HUES6 (cell line): Measurements from ENCODE around the gene OR2AE1.
"Not testable (repeated sequence)": the region's sequence is repeated elsewhere in the genome, so short reads cannot be mapped to it uniquely, and the experiment has no call there.

Source experiments
- H3K27ac ChIP-seq: 2 replicates; pipeline ENCODE4 v1.7.0; 2013; ENCODE audit warnings: low read depth, mild to moderate bottlenecking, low read length, inconsistent platforms
- H3K27me3 ChIP-seq: 2 replicates; pipeline ENCODE4 v1.6.1; 2013; ENCODE audit warnings: low read length; ENCODE audit not compliant: control insufficient read depth, insufficient read depth
- H3K36me3 ChIP-seq: 2 replicates; pipeline ENCODE4 v1.6.1; 2013; ENCODE audit warnings: low read length; ENCODE audit not compliant: control insufficient read depth, insufficient read depth
- H3K4me1 ChIP-seq: 2 replicates; pipeline ENCODE4 v1.6.1; 2013; ENCODE audit warnings: low read length; ENCODE audit not compliant: control insufficient read depth, insufficient read depth
- H3K4me3 ChIP-seq: 2 replicates; pipeline ENCODE4 v1.5.1; 2013; ENCODE audit warnings: low read depth, low read length
- H3K9ac ChIP-seq: one replicate; pipeline ENCODE4 v1.6.1; 2013; ENCODE audit warnings: mild to moderate bottlenecking, low read length
- H3K9me3 ChIP-seq: 2 replicates; pipeline ENCODE4 v1.6.1; 2013; ENCODE audit warnings: low read depth, low read length; ENCODE audit not compliant: control insufficient read depth, insufficient read depth

OR2AE1 gene

GRCh38 chr7:99898023-99898357 is 21.2 kb upstream of the OR2AE1 start:
- Histone ChIP-seq H3K27ac (no peak overlapping the region), H3K9me3 (no peaks in the 10 kb centered on the region), H3K4me3 (no peak overlapping the region), H3K9ac (no peak overlapping the region), H3K4me1 (no peaks in the 10 kb centered on the region), H3K27me3 (no peaks in the 10 kb centered on the region), H3K36me3 (peaks cover 3% of the 10 kb centered on the region; the same call in 1 of the 2 replicates)

- no peaks in the 10 kb centered on the region for H3K27me3 ChIP-seq
- H3K4me1 ChIP-seq = no peaks in the 10 kb centered on the region
- no peaks in the 10 kb centered on the region for H3K9me3 ChIP-seq
- H3K36me3 ChIP-seq = peaks cover 3% of the 10 kb centered on the region; the same call in 1 of the 2 replicates
- no peak overlapping the region for H3K27ac ChIP-seq
- no peak overlapping the region for H3K4me3 ChIP-seq
- H3K9ac ChIP-seq = no peak overlapping the region
Measured at GRCh38 chr7:99897322-99898022, 20.6 kb upstream of the OR2AE1 start.

- H3K4me3 ChIP-seq = no peak overlapping the region
Measured at GRCh38 chr7:99894738-99895137, 17.9 kb upstream of the OR2AE1 start.

DNA sequence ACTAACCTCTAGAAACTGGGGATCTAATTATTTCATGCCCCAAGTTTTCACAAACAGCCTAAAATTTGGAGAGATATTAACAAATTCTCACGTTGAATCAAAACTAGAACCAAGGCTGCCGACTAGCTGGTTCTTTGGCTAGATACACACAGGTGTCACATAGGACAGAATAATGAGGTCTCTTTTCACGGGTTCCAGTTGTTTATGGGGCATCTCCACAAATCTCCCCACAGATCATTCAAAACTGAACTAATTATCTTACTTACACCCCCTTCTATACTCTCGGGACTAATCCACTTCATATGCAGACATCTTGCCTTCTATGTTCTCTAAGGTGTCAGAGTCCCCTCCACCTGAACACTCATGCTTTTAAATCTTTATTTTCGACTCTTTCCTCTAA is 16.4 kb upstream of the OR2AE1 start:
- H3K4me1 ChIP-seq = no peaks in the 10 kb centered on the region
- H3K27ac ChIP-seq = no peak overlapping the region
- H3K36me3 ChIP-seq = no peaks in the 10 kb centered on the region
- no peak overlapping the region for H3K4me3 ChIP-seq
- H3K9ac ChIP-seq = no peak overlapping the region
- H3K27me3 ChIP-seq = no peaks in the 10 kb centered on the region
- peaks cover 12% of the 10 kb centered on the region for H3K9me3 ChIP-seq

More at GRCh38 chr7:99894738-99895137, 17.9 kb upstream of the OR2AE1 start:
- Histone ChIP-seq H3K27me3 (no peaks in the 10 kb centered on the region), H3K4me1 (no peaks in the 10 kb centered on the region), H3K9me3 (peaks cover 8% of the 10 kb centered on the region), H3K9ac (no peak overlapping the region), H3K36me3 (no peaks in the 10 kb centered on the region), H3K27ac (no peak overlapping the region)

DNA sequence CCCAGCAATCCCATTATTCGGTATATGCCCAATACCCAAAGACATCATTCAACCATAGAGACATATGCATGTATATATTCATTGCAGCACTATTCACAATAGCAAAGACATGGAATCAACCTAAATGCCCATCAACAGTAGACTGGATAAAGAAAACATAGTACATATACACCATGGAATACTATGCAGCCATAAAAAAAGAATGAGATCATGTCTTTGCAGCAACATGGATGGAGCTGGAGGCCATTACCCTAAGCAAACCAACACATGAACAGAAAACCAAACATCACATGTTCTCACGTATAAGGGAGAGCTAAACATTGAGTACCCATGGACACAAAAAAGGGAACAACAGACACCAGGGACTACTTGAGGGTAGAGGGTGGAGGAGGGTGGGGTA is 13.5 kb upstream of the OR2AE1 start:
- not testable (repeated sequence) for H3K9ac ChIP-seq, H3K27ac ChIP-seq, H3K4me1 ChIP-seq, H3K36me3 ChIP-seq, H3K27me3 ChIP-seq, H3K4me3 ChIP-seq
- H3K9me3 ChIP-seq = peaks cover 14% of the 10 kb centered on the region

GRCh38 chr7:99888366-99888765 is 11.5 kb upstream of the OR2AE1 start:
- not testable (repeated sequence) for H3K27me3 ChIP-seq

DNA sequence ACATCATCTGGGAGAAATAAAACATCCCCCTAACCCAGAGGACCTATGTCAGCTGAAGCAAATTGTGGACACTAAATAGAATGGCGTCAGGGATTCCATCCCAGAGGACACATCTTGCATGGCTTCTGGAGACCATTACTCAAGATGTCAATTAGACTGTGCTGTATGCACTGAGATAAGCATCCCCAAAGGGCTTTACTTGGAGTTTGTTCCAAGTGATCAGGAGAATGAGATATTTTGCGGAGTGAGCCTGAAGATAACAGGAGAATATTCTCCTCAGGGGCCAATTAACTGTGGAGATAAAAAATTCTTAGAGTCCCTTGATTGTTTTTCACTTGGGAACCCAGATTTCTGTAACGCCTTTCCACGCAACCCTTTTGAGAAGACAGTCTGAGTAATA is 4.5 kb upstream of the OR2AE1 start:
- Histone ChIP-seq H3K27ac (no peak overlapping the region), H3K9me3 (no peaks in the 10 kb centered on the region), H3K4me1 (no peaks in the 10 kb centered on the region), H3K27me3 (no peaks in the 10 kb centered on the region), H3K9ac (no peak overlapping the region), H3K4me3 (no peak overlapping the region), H3K36me3 (no peaks in the 10 kb centered on the region)

More at GRCh38 chr7:99888366-99888765, 11.5 kb upstream of the OR2AE1 start:
- not testable (repeated sequence) for H3K36me3 ChIP-seq, H3K9ac ChIP-seq, H3K27ac ChIP-seq, H3K4me1 ChIP-seq, H3K4me3 ChIP-seq
- peaks cover 14% of the 10 kb centered on the region for H3K9me3 ChIP-seq

- Histone ChIP-seq H3K4me3 (no peak overlapping the region), H3K9me3 (no peaks in the 10 kb centered on the region), H3K36me3 (no peaks in the 10 kb centered on the region), H3K27me3 (no peaks in the 10 kb centered on the region), H3K27ac (no peak overlapping the region), H3K9ac (no peak overlapping the region), H3K4me1 (no peaks in the 10 kb centered on the region)
Measured at GRCh38 chr7:99876491-99876890, 342 bp downstream of the OR2AE1 start.

- Histone ChIP-seq H3K27ac (no peak overlapping the region), H3K9ac (no peak overlapping the region), H3K4me3 (no peak overlapping the region), H3K9me3 (peaks cover 10% of the 10 kb centered on the region; the same call in 1 of the 2 replicates), H3K36me3 (no peaks in the 10 kb centered on the region), H3K4me1 (no peaks in the 10 kb centered on the region; the same call in 1 of the 2 replicates), H3K27me3 (no peaks in the 10 kb centered on the region)
Measured at GRCh38 chr7:99868246-99868645, 8.6 kb downstream of the OR2AE1 start.

- H3K36me3 ChIP-seq, H3K27me3 ChIP-seq, H3K4me3 ChIP-seq, H3K9me3 ChIP-seq, H3K27ac ChIP-seq, H3K9ac ChIP-seq, H3K4me1 ChIP-seq: not testable (repeated sequence)
Measured at GRCh38 chr7:99867477-99867876, 9.4 kb downstream of the OR2AE1 start.

DNA sequence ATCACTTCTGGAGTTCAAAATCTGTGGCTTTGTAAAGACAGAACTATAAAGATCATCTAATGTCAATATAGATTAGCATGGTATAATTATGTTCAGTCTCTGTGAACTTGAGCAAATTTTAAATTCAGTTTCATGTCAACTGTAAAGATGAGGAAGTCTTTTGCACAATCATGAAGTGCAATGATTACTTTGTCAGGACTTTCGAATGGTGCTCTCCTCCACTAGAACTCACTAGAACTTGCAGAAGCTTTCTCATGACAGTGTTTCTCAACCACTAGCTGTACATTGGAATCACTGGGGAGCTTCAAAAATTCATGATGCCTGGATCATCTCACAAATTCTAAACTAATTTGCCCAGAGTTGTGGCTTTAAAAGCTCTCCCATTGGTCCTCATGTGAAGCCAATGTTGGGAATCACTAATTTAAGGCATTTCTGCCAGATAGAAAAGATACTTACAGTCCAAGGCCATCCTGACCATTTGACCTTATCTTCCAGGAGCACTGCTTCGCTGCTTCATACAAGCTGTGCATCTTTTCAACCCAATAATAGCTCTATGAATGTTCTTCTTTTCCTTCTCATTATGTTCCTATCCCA is 12.9 kb downstream of the OR2AE1 start:
- Histone ChIP-seq H3K27ac (no peak overlapping the region), H3K9me3 (peaks cover 10% of the 10 kb centered on the region; the same call in 1 of the 2 replicates), H3K9ac (no peak overlapping the region), H3K4me3 (no peak overlapping the region), H3K36me3 (no peaks in the 10 kb centered on the region), H3K27me3 (no peaks in the 10 kb centered on the region), H3K4me1 (no peaks in the 10 kb centered on the region; the same call in 1 of the 2 replicates)
